ENCODE data around the gene ZNF432. TPM values are rescaled to one million over a fixed set of nuclear protein-coding genes. Genes with fewer than 3 reads are reported as not detected.
"Not testable (repeated sequence)": the region's sequence is repeated elsewhere in the genome, so short reads cannot be mapped to it uniquely, and the experiment has no call there.

The ZNF432 gene
- total RNA-seq = 10 to 100 TPM in 1 of 2 experiments, 1 to 10 TPM in 1; 8.8 to 15.1 TPM

- peak within 1 kb of the TSS; percentile 98 for H3K27ac Mint-ChIP-seq
- H3K27me3 Mint-ChIP-seq = no peaks in the 10 kb centered on the region
- DNase-seq (peak; percentile 88), ATAC-seq (peak; percentile 90)
- CTCF ChIA-PET = interaction anchor here (0.6 kb wide), 1 partner anchor 320 kb away, joined by 3 read pairs; no protein-coding TSS in a partner anchor
- H3K9me3 Mint-ChIP-seq (ENCODE audit: low read depth) = peaks cover 27% of the 10 kb centered on the region
- H3K4me1 Mint-ChIP-seq = peaks cover 18% of the 10 kb centered on the region
- H3K4me3 Mint-ChIP-seq = peak within 1 kb of the TSS; percentile 91
- H3K36me3 Mint-ChIP-seq = peaks cover 72% of the 10 kb centered on the region
These were observed at the start of gene ZNF432 for GRCh38 chr19:52048555-52049501. ZNF432 (minus strand) TSS chr19:52048838; CDS start chr19:52046868, 1,970 bp downstream.

GRCh38 chr19:52096416-52096815 lies 47.8 kb upstream of the ZNF432 start:
- H3K4me1 Mint-ChIP-seq = peaks cover 30% of the 10 kb centered on the region
- peak overlapping the region; percentile 92 for H3K4me3 Mint-ChIP-seq
- H3K27ac Mint-ChIP-seq, CTCF ChIA-PET, DNase-seq, H3K27me3 Mint-ChIP-seq, ATAC-seq: not testable (repeated sequence)
- H3K36me3 Mint-ChIP-seq = peaks cover 56% of the 10 kb centered on the region
- peaks cover 26% of the 10 kb centered on the region for H3K9me3 Mint-ChIP-seq (ENCODE audit: low read depth)

GRCh38 chr19:52095172-52096014 lies 46.8 kb upstream of the ZNF432 start, which contains the start of gene ZNF841:
ZNF841 (minus strand) TSS chr19:52095765; CDS start chr19:52084801, 10,964 bp downstream.
- Mint-ChIP-seq H3K36me3 (peaks cover 65% of the 10 kb centered on the region), H3K4me3 (peak within 1 kb of the TSS; percentile 92), H3K4me1 (peaks cover 31% of the 10 kb centered on the region), H3K27me3 (no peaks in the 10 kb centered on the region), H3K9me3 (ENCODE audit: low read depth) (peaks cover 30% of the 10 kb centered on the region), H3K27ac (peak within 1 kb of the TSS; percentile 92)
- CTCF ChIA-PET = no interaction called here
- ATAC-seq = peak; percentile 99
- DNase-seq = peak; percentile 94

GRCh38 chr19:52094526-52095130 lies 46.0 kb upstream of the ZNF432 start:
- no peak for ATAC-seq
- no peak for DNase-seq
- CTCF ChIA-PET = no interaction called here
- Mint-ChIP-seq H3K4me1 (peaks cover 31% of the 10 kb centered on the region), H3K27ac (peak overlapping the region; percentile 92), H3K9me3 (ENCODE audit: low read depth) (peaks cover 35% of the 10 kb centered on the region), H3K4me3 (peak overlapping the region; percentile 92), H3K27me3 (no peaks in the 10 kb centered on the region), H3K36me3 (peaks cover 69% of the 10 kb centered on the region)

GRCh38 chr19:52086481-52086880 lies 37.8 kb upstream of the ZNF432 start:
- Mint-ChIP-seq H3K9me3 (ENCODE audit: low read depth) (peaks cover 59% of the 10 kb centered on the region), H3K36me3 (peaks cover 95% of the 10 kb centered on the region), H3K4me3 (no peak overlapping the region), H3K4me1 (peaks cover 1% of the 10 kb centered on the region), H3K27me3 (no peaks in the 10 kb centered on the region), H3K27ac (no peak overlapping the region)
- no peak for ATAC-seq
- CTCF ChIA-PET = no interaction called here
- DNase-seq = no peak

GRCh38 chr19:52070496-52070895 lies 21.9 kb upstream of the ZNF432 start:
- Mint-ChIP-seq H3K27ac (no peak overlapping the region), H3K36me3 (peaks cover 98% of the 10 kb centered on the region), H3K4me1 (no peaks in the 10 kb centered on the region), H3K9me3 (ENCODE audit: low read depth) (peaks cover 61% of the 10 kb centered on the region), H3K4me3 (no peak overlapping the region), H3K27me3 (no peaks in the 10 kb centered on the region)
- ATAC-seq = no peak
- CTCF ChIA-PET = no interaction called here
- no peak for DNase-seq

GRCh38 chr19:52069653-52070052 lies 21.0 kb upstream of the ZNF432 start:
- H3K27me3 Mint-ChIP-seq = no peaks in the 10 kb centered on the region
- ATAC-seq (no peak), DNase-seq (no peak)
- no peak overlapping the region for H3K27ac Mint-ChIP-seq
- peaks cover 98% of the 10 kb centered on the region for H3K36me3 Mint-ChIP-seq
- peaks cover 61% of the 10 kb centered on the region for H3K9me3 Mint-ChIP-seq (ENCODE audit: low read depth)
- CTCF ChIA-PET = no interaction called here
- no peak overlapping the region for H3K4me3 Mint-ChIP-seq
- H3K4me1 Mint-ChIP-seq = no peaks in the 10 kb centered on the region

- Mint-ChIP-seq H3K27ac (no peak overlapping the region), H3K9me3 (ENCODE audit: low read depth) (peaks cover 60% of the 10 kb centered on the region), H3K4me3 (no peak overlapping the region), H3K36me3 (peaks cover 90% of the 10 kb centered on the region), H3K27me3 (no peaks in the 10 kb centered on the region), H3K4me1 (no peaks in the 10 kb centered on the region)
- ATAC-seq (no peak), DNase-seq (no peak)
- CTCF ChIA-PET = no interaction called here
These were observed 17.7 kb upstream of the ZNF432 start for GRCh38 chr19:52066258-52066863.

GRCh38 chr19:52065399-52065798 lies 16.8 kb upstream of the ZNF432 start:
- no peaks in the 10 kb centered on the region for H3K27me3 Mint-ChIP-seq
- CTCF ChIA-PET = no interaction called here

GRCh38 chr19:52056480-52056879 lies 7.8 kb upstream of the ZNF432 start:
- H3K27me3 Mint-ChIP-seq, CTCF ChIA-PET, ATAC-seq: not testable (repeated sequence)

More at GRCh38 chr19:52065399-52065798, 16.8 kb upstream of the ZNF432 start:
- Mint-ChIP-seq H3K36me3 (peaks cover 88% of the 10 kb centered on the region), H3K9me3 (ENCODE audit: low read depth) (peaks cover 58% of the 10 kb centered on the region), H3K4me3 (no peak overlapping the region), H3K4me1 (no peaks in the 10 kb centered on the region), H3K27ac (no peak overlapping the region)
- DNase-seq (no peak), ATAC-seq (no peak)

GRCh38 chr19:52051736-52052135 lies 3.1 kb upstream of the ZNF432 start:
- Mint-ChIP-seq H3K9me3 (ENCODE audit: low read depth) (peaks cover 23% of the 10 kb centered on the region), H3K4me1 (peaks cover 17% of the 10 kb centered on the region), H3K36me3 (peaks cover 65% of the 10 kb centered on the region)
- DNase-seq, ATAC-seq, CTCF ChIA-PET, H3K27ac Mint-ChIP-seq, H3K4me3 Mint-ChIP-seq, H3K27me3 Mint-ChIP-seq: not testable (repeated sequence)

More at GRCh38 chr19:52056480-52056879, 7.8 kb upstream of the ZNF432 start:
- not testable (repeated sequence) for H3K4me1 Mint-ChIP-seq, H3K27ac Mint-ChIP-seq, H3K4me3 Mint-ChIP-seq, DNase-seq
- peaks cover 67% of the 10 kb centered on the region for H3K36me3 Mint-ChIP-seq
- peaks cover 39% of the 10 kb centered on the region for H3K9me3 Mint-ChIP-seq (ENCODE audit: low read depth)

GRCh38 chr19:52039169-52039568 lies 9.5 kb downstream of the ZNF432 start:
- peaks cover 90% of the 10 kb centered on the region for H3K36me3 Mint-ChIP-seq
- H3K4me1 Mint-ChIP-seq = no peaks in the 10 kb centered on the region
- no peak for DNase-seq
- no peak overlapping the region for H3K4me3 Mint-ChIP-seq
- peaks cover 53% of the 10 kb centered on the region for H3K9me3 Mint-ChIP-seq (ENCODE audit: low read depth)
- H3K27me3 Mint-ChIP-seq = no peaks in the 10 kb centered on the region
- no peak for ATAC-seq
- CTCF ChIA-PET = no interaction called here
- H3K27ac Mint-ChIP-seq = no peak overlapping the region
